GM23338 (cell line): Measurements from ENCODE around the gene SMURF1. TPM values are rescaled to one million over a fixed set of nuclear protein-coding genes. Genes with fewer than 3 reads are reported as not detected.

ENCODE experiments used
- ATAC-seq: fragments of 200-7000 bp; cut with Tn5 transposase; 3 replicates; pipeline ENCODE4 v1.9.1; 2020
- DNase-seq: peaks from one replicate; pipeline ENCODE4 v3.0.0-alpha.2; 2015; ENCODE audit warnings: low spot score
- H2AFZ ChIP-seq: fragments of 200-600 bp; sonication (generic); 2 replicates; pipeline ENCODE4 v1.8.0; 2016; ENCODE audit warnings: antibody characterized with exemption, mild to moderate bottlenecking, moderate library complexity
- H3F3A ChIP-seq: fragments of 200-600 bp; sonication (generic); replicated peaks from 2 replicates; pipeline ENCODE4 v1.8.0; 2017; ENCODE audit warnings: antibody characterized with exemption, mixed run types, low read depth
- H3K27ac ChIP-seq: fragments of 200-600 bp; sonication (generic); 2 replicates; pipeline ENCODE4 v1.6.1; 2016; ENCODE audit warnings: low read depth
- H3K27me3 ChIP-seq: fragments of 200-600 bp; sonication (generic); 2 replicates; pipeline ENCODE4 v1.8.0; 2016; ENCODE audit warnings: mild to moderate bottlenecking, mixed run types, moderate library complexity; ENCODE audit not compliant: insufficient read depth
- H3K36me3 ChIP-seq: fragments of 200-600 bp; sonication (generic); 2 replicates; pipeline ENCODE4 v1.8.0; 2016; ENCODE audit warnings: mild to moderate bottlenecking; ENCODE audit not compliant: insufficient read depth
- H3K4me1 ChIP-seq: fragments of 200-600 bp; sonication (generic); 2 replicates; pipeline ENCODE4 v1.8.0; 2016; ENCODE audit warnings: mild to moderate bottlenecking, moderate library complexity; ENCODE audit not compliant: insufficient read depth
- H3K4me2 ChIP-seq: fragments of 200-600 bp; sonication (generic); 2 replicates; pipeline ENCODE4 v1.7.1; 2017; ENCODE audit warnings: mixed run types
- H3K4me3 ChIP-seq: fragments of 200-600 bp; sonication (generic); 2 replicates; pipeline ENCODE4 v1.6.1; 2016; ENCODE audit warnings: mixed run types
- H3K79me2 ChIP-seq: fragments of 200-600 bp; sonication (generic); replicated peaks from 2 replicates; pipeline ENCODE4 v1.8.0; 2017; ENCODE audit warnings: mild to moderate bottlenecking; ENCODE audit not compliant: insufficient read depth
- H3K9me2 ChIP-seq: fragments of 200-600 bp; sonication (generic); 2 replicates; pipeline ENCODE4 v1.8.0; 2017; ENCODE audit not compliant: insufficient read depth
- H4K20me1 ChIP-seq: fragments of 200-600 bp; sonication (generic); replicated peaks from 2 replicates; pipeline ENCODE4 v1.8.0; 2017; ENCODE audit warnings: mild to moderate bottlenecking; ENCODE audit not compliant: insufficient read depth
- H3K27ac Mint-ChIP-seq: 2 replicates; pipeline ENCODE4 v1.8.0; 2020; ENCODE audit warnings: inconsistent platforms, mild to moderate bottlenecking, moderate library complexity, mixed read lengths
- H3K27me3 Mint-ChIP-seq: 3 replicates; pipeline ENCODE4 v1.8.0; 2022; ENCODE audit warnings: low read depth, mild to moderate bottlenecking, moderate library complexity, mixed read lengths, inconsistent platforms; ENCODE audit not compliant: insufficient read depth, poor library complexity
- H3K36me3 Mint-ChIP-seq: 3 replicates; pipeline ENCODE4 v1.8.0; 2021; ENCODE audit warnings: low read depth, mild to moderate bottlenecking, inconsistent platforms, moderate library complexity, mixed read lengths
- H3K4me1 Mint-ChIP-seq: 3 replicates; pipeline ENCODE4 v1.8.0; 2020; ENCODE audit warnings: mild to moderate bottlenecking, inconsistent platforms, mixed read lengths
- H3K4me3 Mint-ChIP-seq: 3 replicates; pipeline ENCODE4 v1.8.0; 2021; ENCODE audit warnings: moderate library complexity, mild to moderate bottlenecking, inconsistent platforms, mixed read lengths
- H3K9me3 Mint-ChIP-seq: 3 replicates; pipeline ENCODE4 v1.8.0; 2020; ENCODE audit warnings: moderate library complexity, mild to moderate bottlenecking, inconsistent platforms, mixed read lengths
- CREB1 ChIP-seq: fragments of 250-450 bp; sonication (Bioruptor Pico); IDR thresholded peaks from 2 replicates; pipeline ENCODE4 v1.5.0; 2020; ENCODE audit warnings: low read depth, mild to moderate bottlenecking, moderate library complexity
- CTCF ChIP-seq, 2 experiments: fragments of 200-600 bp in 1 of 2; sonication (generic) in 1 of 2; conservative IDR thresholded peaks; 2 replicates each; pipeline versions ENCODE4 v1.5.1 to v1.6.1; 2016 to 2017; ENCODE audit warnings: antibody characterized with exemption in 2 of 2, low read depth in 2 of 2, mild to moderate bottlenecking in 2 of 2, moderate library complexity in 1 of 2
- ETS1 ChIP-seq: IDR thresholded peaks from 2 replicates; pipeline ENCODE4 v1.6.1; 2016; ENCODE audit warnings: antibody characterized with exemption
- EZH2 ChIP-seq: fragments of 200-600 bp; sonication (generic); IDR thresholded peaks from one replicate; pipeline ENCODE4 v1.8.0; 2017; ENCODE audit warnings: antibody characterized with exemption, mild to moderate bottlenecking, low read depth; ENCODE audit not compliant: unreplicated experiment
- EZH2phosphoT487 ChIP-seq: fragments of 200-600 bp; sonication (generic); IDR thresholded peaks from one replicate; pipeline ENCODE4 v1.8.1; 2018; ENCODE audit warnings: antibody characterized with exemption; ENCODE audit not compliant: unreplicated experiment
- JUNB ChIP-seq: IDR thresholded peaks from one replicate; pipeline ENCODE4 v1.6.1; 2016; ENCODE audit warnings: antibody characterized with exemption; ENCODE audit not compliant: unreplicated experiment
- NANOG ChIP-seq: IDR thresholded peaks from 2 replicates; pipeline ENCODE4 v1.6.1; 2016; ENCODE audit warnings: antibody characterized with exemption, borderline replicate concordance
- POLR2AphosphoS5 ChIP-seq: IDR thresholded peaks from 2 replicates; pipeline ENCODE4 v1.6.1; 2016; ENCODE audit warnings: antibody characterized with exemption, low read depth
- REST ChIP-seq: IDR thresholded peaks from one replicate; pipeline ENCODE4 v1.6.1; 2018; ENCODE audit warnings: antibody characterized with exemption; ENCODE audit not compliant: unreplicated experiment
- STAT1 ChIP-seq: IDR thresholded peaks from one replicate; pipeline ENCODE4 v1.6.1; 2016; ENCODE audit warnings: antibody characterized with exemption; ENCODE audit not compliant: unreplicated experiment
- ZNF114 ChIP-seq: fragments of 250-450 bp; sonication (Bioruptor Pico); IDR thresholded peaks from 2 replicates; pipeline ENCODE4 v1.5.0; 2020; ENCODE audit warnings: mild to moderate bottlenecking, moderate library complexity
- ZNF331 ChIP-seq: fragments of 250-450 bp; sonication (Bioruptor Pico); IDR thresholded peaks from 2 replicates; pipeline ENCODE4 v1.5.0; 2020; ENCODE audit warnings: low read depth, mild to moderate bottlenecking, moderate library complexity
- ZNF462 ChIP-seq: fragments of 250-450 bp; sonication (Bioruptor Pico); IDR thresholded peaks from 2 replicates; pipeline ENCODE4 v1.5.0; 2020; ENCODE audit warnings: mild to moderate bottlenecking, moderate library complexity
- polyA plus RNA-seq: library from polyadenylated mRNA; unstranded; fragments of >200 nt; fragmentation: Nextera tagmentation; extraction: Ambion mirVana; gene quantifications from 2 replicates; pipeline ENCODE4 v1.2.1, GENCODE V29; 2016
- total RNA-seq: library from RNA; depleted of rRNA; stranded (reverse); fragments of >200 nt; shearing (Covaris generic); gene quantifications from 2 replicates; pipeline ENCODE4 v1.2.3, GENCODE V29; 2014

Gene SMURF1
- total and polyA plus RNA-seq, 2 experiments from 2014 or later = 5.8 to 23.9 TPM

- peaks cover 6% of the 10 kb centered on the region for H3K27me3 Mint-ChIP-seq
- H3K36me3 Mint-ChIP-seq = no peaks in the 10 kb centered on the region
- no peaks in the 10 kb centered on the region for H3K36me3 ChIP-seq
- no peaks in the 10 kb centered on the region for H3F3A ChIP-seq
- H3K79me2 ChIP-seq = peaks cover 100% of the 10 kb centered on the region
- no peak overlapping the region for H3K4me3 ChIP-seq
- DNase-seq = no peak
- no peak overlapping the region for H3K4me2 ChIP-seq
- peaks cover 15% of the 10 kb centered on the region; the same call in 1 of the 2 replicates for H4K20me1 ChIP-seq
- peaks cover 55% of the 10 kb centered on the region for H3K4me1 Mint-ChIP-seq
- H3K9me3 Mint-ChIP-seq = no peaks in the 10 kb centered on the region
- ATAC-seq = peak; percentile 16; the same call in 1 of the 3 replicates
- TF ChIP-seq EZH2phosphoT487 = no peak
- no peak for TF ChIP-seq NANOG
- TF ChIP-seq POLR2AphosphoS5 = no peak
- no peak for TF ChIP-seq CREB1 (CRISPR knock-in tag)
- no peak for TF ChIP-seq ZNF462 (CRISPR knock-in tag)
- TF ChIP-seq ZNF331 (CRISPR knock-in tag) = no peak
- no peak for TF ChIP-seq ZNF114 (CRISPR knock-in tag)
- TF ChIP-seq JUNB = no peak
- TF ChIP-seq CTCF (conservative IDR thresholded peaks at IDR 0.05; ENCODE audit: low read depth in 2 of 2) = no peak
- TF ChIP-seq EZH2 = no peak
- no peak for TF ChIP-seq STAT1
- TF ChIP-seq REST = no peak
- no peak for TF ChIP-seq ETS1
- no peaks in the 10 kb centered on the region for H3K27me3 ChIP-seq
- no peaks in the 10 kb centered on the region for H3K9me2 ChIP-seq
- H3K27ac Mint-ChIP-seq = 0 out of 2 replicates have a peak overlapping the region, but pooled peaks have one; percentile 11
- no peak overlapping the region for H2AFZ ChIP-seq
- no peak overlapping the region for H3K4me3 Mint-ChIP-seq
- peaks cover 51% of the 10 kb centered on the region for H3K4me1 ChIP-seq
- no peak overlapping the region for H3K27ac ChIP-seq
These were observed 34.5 kb downstream of the SMURF1 start for GRCh38 chr7:99109108-99110051.
